BJ (cell line): ENCODE measurements around the gene COL27A1. TPM values are rescaled to one million over a fixed set of nuclear protein-coding genes. Genes with fewer than 3 reads are reported as not detected.

Experiments used
- CTCF ChIA-PET: fragments of 350-600 bp; formaldehyde crosslinking; extraction: SDS; loops from one replicate; lab custom pipeline; 2021; ENCODE audit warnings: antibody characterized with exemption, inconsistent platforms; lab: Yijun Ruan, JAX
- POLR2A ChIA-PET: fragments of 300-600 bp; sonication (Branson Sonifier 250); formaldehyde crosslinking; extraction: SDS; loops from one replicate; lab custom pipeline; 2021; ENCODE audit warnings: antibody characterized with exemption; lab: Charles Lee
- DNase-seq: peaks from one replicate; pipeline ENCODE4 v3.0.0-alpha.2; 2011; ENCODE audit warnings: low read depth
- H3K27me3 ChIP-seq: 2 replicates; pipeline ENCODE4 v1.6.0; 2011; ENCODE audit warnings: low read length; ENCODE audit not compliant: control insufficient read depth, insufficient read depth
- H3K36me3 ChIP-seq: 2 replicates; pipeline ENCODE4 v1.5.1; 2011; ENCODE audit warnings: low read length; ENCODE audit not compliant: control insufficient read depth, insufficient read depth
- H3K4me3 ChIP-seq: 2 replicates; pipeline ENCODE4 v1.5.1; 2011; ENCODE audit warnings: low read depth, mild to moderate bottlenecking, control low read depth, low read length
- polyA plus RNA-seq: library from polyadenylated mRNA; depleted of rRNA; stranded (reverse); fragments of >200 nt; gene quantifications from 2 replicates; pipeline ENCODE4 v1.2.3, GENCODE V29; 2011
- TF ChIP-seq, protein P1 (sequence below): IDR thresholded peaks from 2 replicates; pipeline ENCODE4 v1.5.1; 2011; ENCODE audit warnings: low read depth, mild to moderate bottlenecking, control low read depth, inconsistent platforms, low read length, moderate library complexity; ENCODE audit not compliant: insufficient read depth

COL27A1 gene
- polyA plus RNA-seq, 1 experiment: 16.6 TPM

DNA sequence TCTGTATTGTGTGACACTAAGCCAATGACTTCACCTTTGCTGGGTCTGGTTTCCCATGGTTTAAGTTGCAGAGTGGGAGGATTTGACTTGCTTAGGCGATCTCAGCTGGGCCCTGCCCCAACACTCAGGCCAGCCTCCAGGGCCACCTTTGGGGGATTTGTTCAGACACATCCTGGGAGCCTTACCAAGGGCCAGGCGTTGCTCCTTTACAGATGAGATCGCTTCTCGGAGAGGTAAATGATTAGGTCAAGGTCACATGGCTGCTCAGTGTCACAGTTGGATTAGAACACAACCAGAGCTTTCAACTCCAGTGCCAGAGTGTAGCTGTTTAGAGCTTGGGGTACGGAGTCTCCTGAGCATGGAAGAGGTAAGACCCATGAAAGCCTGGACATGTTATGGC, 57.5 kb downstream of the COL27A1 start:
- POLR2A ChIA-PET: no interaction called here
- H3K4me3 ChIP-seq: no peak overlapping the region
- TF ChIP-seq, protein P1, sequence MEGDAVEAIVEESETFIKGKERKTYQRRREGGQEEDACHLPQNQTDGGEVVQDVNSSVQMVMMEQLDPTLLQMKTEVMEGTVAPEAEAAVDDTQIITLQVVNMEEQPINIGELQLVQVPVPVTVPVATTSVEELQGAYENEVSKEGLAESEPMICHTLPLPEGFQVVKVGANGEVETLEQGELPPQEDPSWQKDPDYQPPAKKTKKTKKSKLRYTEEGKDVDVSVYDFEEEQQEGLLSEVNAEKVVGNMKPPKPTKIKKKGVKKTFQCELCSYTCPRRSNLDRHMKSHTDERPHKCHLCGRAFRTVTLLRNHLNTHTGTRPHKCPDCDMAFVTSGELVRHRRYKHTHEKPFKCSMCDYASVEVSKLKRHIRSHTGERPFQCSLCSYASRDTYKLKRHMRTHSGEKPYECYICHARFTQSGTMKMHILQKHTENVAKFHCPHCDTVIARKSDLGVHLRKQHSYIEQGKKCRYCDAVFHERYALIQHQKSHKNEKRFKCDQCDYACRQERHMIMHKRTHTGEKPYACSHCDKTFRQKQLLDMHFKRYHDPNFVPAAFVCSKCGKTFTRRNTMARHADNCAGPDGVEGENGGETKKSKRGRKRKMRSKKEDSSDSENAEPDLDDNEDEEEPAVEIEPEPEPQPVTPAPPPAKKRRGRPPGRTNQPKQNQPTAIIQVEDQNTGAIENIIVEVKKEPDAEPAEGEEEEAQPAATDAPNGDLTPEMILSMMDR: no peak
- H3K27me3 ChIP-seq: no peaks in the 10 kb centered on the region
- CTCF ChIA-PET: interaction anchor here (0.6 to 1.5 kb wide), 3 partner anchors 14 to 57 kb away, joined by 3 to 4 read pairs (median 3); no protein-coding TSS in a partner anchor
- DNase-seq: no peak
- H3K36me3 ChIP-seq: peaks cover 26% of the 10 kb centered on the region

DNA sequence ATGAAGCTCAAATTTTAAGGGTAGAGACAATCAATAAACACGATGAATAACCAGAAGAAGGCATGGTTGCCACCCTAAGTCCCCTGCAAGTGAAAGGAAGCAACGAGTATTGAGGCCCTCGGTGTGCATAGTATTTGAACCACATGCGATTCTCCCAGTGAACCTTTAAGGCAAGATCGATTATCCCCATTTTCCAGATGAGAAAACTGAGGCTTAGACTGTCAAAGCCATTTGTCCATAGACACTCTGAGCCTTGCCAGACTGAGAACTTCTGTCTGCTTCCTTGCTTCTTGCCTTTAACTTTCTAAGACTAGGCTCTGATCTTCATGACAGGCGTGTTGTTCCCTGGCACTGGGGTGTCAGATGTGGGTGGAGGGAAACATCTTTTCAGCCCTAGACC, 58.2 kb downstream of the COL27A1 start:
- TF ChIP-seq, protein P1: no peak
- Histone ChIP-seq H3K4me3 (no peak overlapping the region), H3K27me3 (no peaks in the 10 kb centered on the region), H3K36me3 (peaks cover 26% of the 10 kb centered on the region)
- DNase-seq: no peak
- POLR2A ChIA-PET: no interaction called here
- CTCF ChIA-PET: interaction anchor here (0.6 to 1.5 kb wide), 3 partner anchors 13 to 58 kb away, joined by 3 to 4 read pairs (median 3); no protein-coding TSS in a partner anchor

DNA sequence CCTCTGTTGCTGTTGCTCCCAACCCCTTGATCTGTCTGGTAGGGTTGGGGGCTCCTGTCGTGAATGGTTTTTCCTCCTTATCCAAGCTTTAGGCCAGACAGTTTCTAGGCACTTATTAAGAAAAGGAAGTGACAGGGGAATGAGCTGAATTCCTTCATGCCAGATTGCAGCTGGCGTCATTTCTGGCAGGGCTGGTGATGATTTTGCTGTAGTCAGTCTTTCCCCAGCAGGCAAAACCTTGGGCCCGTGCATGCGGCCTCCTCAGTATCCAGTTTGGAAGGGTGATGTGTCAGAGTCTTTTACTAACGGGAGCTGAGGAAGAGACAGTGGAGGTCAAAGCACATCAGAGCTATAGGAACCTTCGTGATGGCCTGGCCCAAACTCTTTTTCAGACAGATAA, 58.8 kb downstream of the COL27A1 start:
- no peak overlapping the region for H3K4me3 ChIP-seq
- peaks cover 26% of the 10 kb centered on the region for H3K36me3 ChIP-seq
- H3K27me3 ChIP-seq: no peaks in the 10 kb centered on the region
- CTCF ChIA-PET: interaction anchor here (0.7 to 1.5 kb wide), 4 partner anchors 12 to 106 kb away, joined by 3 to 6 read pairs (median 4); no protein-coding TSS in a partner anchor
- TF ChIP-seq, protein P1: no peak
- POLR2A ChIA-PET: no interaction called here
- DNase-seq: no peak

DNA sequence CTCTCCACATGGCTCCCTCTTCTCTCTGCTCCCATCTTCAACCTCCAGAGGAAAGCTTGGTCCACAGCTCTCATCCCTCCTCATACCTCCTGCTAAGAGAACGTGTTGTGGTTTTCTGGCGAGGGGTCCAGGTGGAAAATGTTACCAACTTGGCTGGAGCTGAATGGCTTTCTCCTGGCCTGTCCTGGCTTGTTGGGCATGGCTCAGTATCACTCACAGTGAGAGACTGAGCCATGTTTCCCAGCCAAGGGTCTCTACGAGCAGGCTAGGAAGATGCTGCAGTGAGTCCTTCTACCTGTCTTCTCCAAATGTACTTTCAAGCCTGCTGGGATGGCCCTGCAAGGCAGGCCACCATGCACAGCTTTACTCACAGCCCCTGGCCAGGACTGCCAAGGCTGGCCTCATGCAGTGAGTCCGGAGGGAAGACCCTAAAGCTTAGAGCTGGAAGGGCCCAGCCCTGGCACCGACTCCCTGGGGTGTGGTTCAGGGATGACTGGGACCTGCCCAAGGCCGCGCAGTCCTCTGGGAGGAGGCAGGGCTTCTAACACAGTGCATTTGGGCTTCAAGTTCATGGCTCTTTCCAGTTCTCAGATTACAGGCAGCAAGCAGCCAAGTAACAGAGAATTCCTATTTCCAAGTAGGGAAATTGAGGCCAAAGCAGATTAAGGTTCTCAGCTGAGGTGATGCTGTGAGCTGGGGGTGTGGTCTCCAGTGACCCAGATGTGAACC, 59.5 kb downstream of the COL27A1 start:
- Histone ChIP-seq H3K36me3 (peaks cover 21% of the 10 kb centered on the region), H3K27me3 (no peaks in the 10 kb centered on the region), H3K4me3 (no peak overlapping the region)
- CTCF ChIA-PET: interaction anchor here (0.7 to 1.4 kb wide), 2 partner anchors 60 to 106 kb away, joined by 3 to 6 read pairs; no protein-coding TSS in a partner anchor
- DNase-seq: no peak
- TF ChIP-seq, protein P1: no peak
- POLR2A ChIA-PET: no interaction called here

DNA sequence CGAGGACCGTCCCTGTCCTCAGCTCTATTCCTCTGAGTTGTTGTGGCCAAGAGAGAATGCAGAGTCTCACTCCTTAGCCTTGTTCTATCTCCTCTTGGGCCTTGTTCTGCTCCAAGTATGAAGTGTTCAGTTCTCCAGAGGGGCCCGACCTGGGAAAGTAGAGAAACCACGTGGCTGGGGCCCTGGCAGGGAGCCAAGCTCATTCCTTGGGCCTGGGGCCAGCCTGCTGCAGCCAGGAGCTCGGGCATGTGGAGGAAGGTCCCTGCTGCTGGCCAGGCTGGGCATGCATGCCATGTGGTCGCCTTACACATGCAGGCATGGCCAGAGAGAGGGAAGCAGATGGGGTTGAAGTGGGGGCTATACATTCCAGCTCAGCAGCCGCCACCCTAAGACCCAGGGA, 60.7 kb downstream of the COL27A1 start:
- CTCF ChIA-PET: interaction anchor here (2.0 kb wide), 1 partner anchor 61 kb away, joined by 7 read pairs; the partner anchor contains the start of gene COL27A1
- DNase-seq: no peak
- Histone ChIP-seq H3K4me3 (no peak overlapping the region), H3K27me3 (no peaks in the 10 kb centered on the region), H3K36me3 (peaks cover 17% of the 10 kb centered on the region)
- TF ChIP-seq, protein P1: no peak
- POLR2A ChIA-PET: no interaction called here
